Measurements from ENCODE around the gene TMEM156. TPM values are rescaled to one million over a fixed set of nuclear protein-coding genes. Genes with fewer than 3 reads are reported as not detected.
"Not testable (repeated sequence)": the region's sequence is repeated elsewhere in the genome, so short reads cannot be mapped to it uniquely, and the experiment has no call there.

TMEM156 gene
- total RNA-seq, 3 donors from 2014 or later = 0.32 to 7.5 (median 1.0) TPM

DNA sequence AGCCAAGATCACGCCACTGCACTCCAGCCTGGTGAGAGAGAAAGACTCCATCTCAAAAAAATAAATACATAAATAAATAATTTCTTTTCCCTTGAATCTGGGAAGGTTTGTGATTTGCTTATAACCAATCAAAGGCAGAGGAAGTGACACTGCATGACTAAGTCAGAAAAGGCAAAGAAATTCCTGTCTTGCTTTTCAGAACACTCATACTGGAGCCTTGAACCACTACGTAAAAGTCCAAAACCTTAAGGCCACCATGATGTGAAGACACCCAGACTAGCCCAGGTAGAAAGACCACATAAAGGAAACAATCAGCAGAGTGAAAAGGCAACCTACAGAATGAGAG, 36.6 kb downstream of the TMEM156 start:
- DNase-seq (ENCODE audit: low spot score in 2 of 2) = no peak
- no peaks in the 10 kb centered on the region for H3K27me3 ChIP-seq
- H3K4me3 ChIP-seq = no peak overlapping the region
- H3K36me3 ChIP-seq = no peaks in the 10 kb centered on the region
- intact Hi-C loops (cut with DNase I; ENCODE audit: low total_unique reads) = no loop called here
- no peaks in the 10 kb centered on the region for H3K4me1 ChIP-seq
- peaks cover 0 to 6% of the 10 kb centered on the region in 2 donors for H3K9me3 ChIP-seq
- no peak overlapping the region for H3K27ac ChIP-seq
- TF ChIP-seq POLR2AphosphoS5 (IDR thresholded peaks at IDR 0.05) (no peak), POLR2A (IDR thresholded peaks at IDR 0.05) (no peak)
- TF ChIP-seq, protein P1, sequence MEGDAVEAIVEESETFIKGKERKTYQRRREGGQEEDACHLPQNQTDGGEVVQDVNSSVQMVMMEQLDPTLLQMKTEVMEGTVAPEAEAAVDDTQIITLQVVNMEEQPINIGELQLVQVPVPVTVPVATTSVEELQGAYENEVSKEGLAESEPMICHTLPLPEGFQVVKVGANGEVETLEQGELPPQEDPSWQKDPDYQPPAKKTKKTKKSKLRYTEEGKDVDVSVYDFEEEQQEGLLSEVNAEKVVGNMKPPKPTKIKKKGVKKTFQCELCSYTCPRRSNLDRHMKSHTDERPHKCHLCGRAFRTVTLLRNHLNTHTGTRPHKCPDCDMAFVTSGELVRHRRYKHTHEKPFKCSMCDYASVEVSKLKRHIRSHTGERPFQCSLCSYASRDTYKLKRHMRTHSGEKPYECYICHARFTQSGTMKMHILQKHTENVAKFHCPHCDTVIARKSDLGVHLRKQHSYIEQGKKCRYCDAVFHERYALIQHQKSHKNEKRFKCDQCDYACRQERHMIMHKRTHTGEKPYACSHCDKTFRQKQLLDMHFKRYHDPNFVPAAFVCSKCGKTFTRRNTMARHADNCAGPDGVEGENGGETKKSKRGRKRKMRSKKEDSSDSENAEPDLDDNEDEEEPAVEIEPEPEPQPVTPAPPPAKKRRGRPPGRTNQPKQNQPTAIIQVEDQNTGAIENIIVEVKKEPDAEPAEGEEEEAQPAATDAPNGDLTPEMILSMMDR (IDR thresholded peaks at IDR 0.05) = no peak

- TF ChIP-seq POLR2AphosphoS5 (IDR thresholded peaks at IDR 0.05) (no peak), POLR2A (IDR thresholded peaks at IDR 0.05) (no peak)
- TF ChIP-seq, protein P1 (IDR thresholded peaks at IDR 0.05) = no peak
- Histone ChIP-seq H3K4me1 (no peaks in the 10 kb centered on the region), H3K27me3 (no peaks in the 10 kb centered on the region), H3K36me3 (no peaks in the 10 kb centered on the region), H3K4me3 (no peak overlapping the region), H3K9me3 (no peaks in the 10 kb centered on the region), H3K27ac (no peak overlapping the region)
- intact Hi-C loops (cut with DNase I; ENCODE audit: low total_unique reads) = no loop called here
- no peak for DNase-seq (ENCODE audit: low spot score in 2 of 2)
Measured at GRCh38 chr4:38994135-38994534, 38.1 kb downstream of the TMEM156 start.

GRCh38 chr4:38993683-38994082, 38.5 kb downstream of the TMEM156 start:
- Histone ChIP-seq H3K27me3 (no peaks in the 10 kb centered on the region), H3K4me1 (no peaks in the 10 kb centered on the region), H3K27ac (no peak overlapping the region), H3K36me3 (no peaks in the 10 kb centered on the region), H3K4me3 (no peak overlapping the region), H3K9me3 (no peaks in the 10 kb centered on the region)
- intact Hi-C loops (cut with DNase I; ENCODE audit: low total_unique reads) = no loop called here
- TF ChIP-seq POLR2A (IDR thresholded peaks at IDR 0.05) (no peak), POLR2AphosphoS5 (IDR thresholded peaks at IDR 0.05) (no peak)
- TF ChIP-seq, protein P1 (IDR thresholded peaks at IDR 0.05) = no peak
- no peak for DNase-seq (ENCODE audit: low spot score in 2 of 2)

GRCh38 chr4:38990241-38990640, 42.0 kb downstream of the TMEM156 start:
- intact Hi-C loops (cut with DNase I; ENCODE audit: low total_unique reads) = no loop called here
- H3K9me3 ChIP-seq = no peaks in the 10 kb centered on the region
- TF ChIP-seq POLR2A (IDR thresholded peaks at IDR 0.05) = no peak
- TF ChIP-seq POLR2AphosphoS5 (IDR thresholded peaks at IDR 0.05) = no peak
- TF ChIP-seq, protein P1 (IDR thresholded peaks at IDR 0.05) = no peak
- no peak overlapping the region for H3K27ac ChIP-seq
- H3K27me3 ChIP-seq = no peaks in the 10 kb centered on the region
- H3K4me1 ChIP-seq = no peaks in the 10 kb centered on the region
- no peaks in the 10 kb centered on the region for H3K36me3 ChIP-seq
- DNase-seq (ENCODE audit: low spot score in 2 of 2) = no peak
- no peak overlapping the region for H3K4me3 ChIP-seq

DNA sequence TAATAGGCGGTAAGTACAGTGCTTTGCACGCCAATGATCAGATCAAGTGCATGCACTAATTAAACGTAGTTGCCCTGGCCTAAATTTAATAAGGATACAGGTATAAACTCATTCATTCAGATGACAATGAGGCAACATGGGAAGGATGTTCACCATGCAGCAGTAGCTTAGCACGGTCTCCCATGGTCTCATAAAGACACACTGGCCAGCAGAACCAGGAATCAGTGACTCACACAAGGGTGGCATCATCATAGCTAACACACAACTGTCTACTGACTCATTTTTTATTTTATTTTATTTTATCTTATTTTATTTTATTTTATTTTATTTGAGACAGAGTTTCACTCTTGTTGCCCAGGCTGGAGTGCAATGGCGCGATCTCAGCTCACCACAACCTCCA, 42.7 kb downstream of the TMEM156 start:
- TF ChIP-seq POLR2A (IDR thresholded peaks at IDR 0.05) (no peak), POLR2AphosphoS5 (IDR thresholded peaks at IDR 0.05) (no peak)
- TF ChIP-seq, protein P1 (IDR thresholded peaks at IDR 0.05) = no peak
- no peak overlapping the region for H3K27ac ChIP-seq
- intact Hi-C loops (cut with DNase I; ENCODE audit: low total_unique reads) = no loop called here
- H3K4me3 ChIP-seq = no peak overlapping the region
- H3K4me1 ChIP-seq = no peaks in the 10 kb centered on the region
- H3K9me3 ChIP-seq = no peaks in the 10 kb centered on the region
- no peaks in the 10 kb centered on the region for H3K27me3 ChIP-seq
- no peak for DNase-seq (ENCODE audit: low spot score in 2 of 2)
- no peaks in the 10 kb centered on the region for H3K36me3 ChIP-seq

DNA sequence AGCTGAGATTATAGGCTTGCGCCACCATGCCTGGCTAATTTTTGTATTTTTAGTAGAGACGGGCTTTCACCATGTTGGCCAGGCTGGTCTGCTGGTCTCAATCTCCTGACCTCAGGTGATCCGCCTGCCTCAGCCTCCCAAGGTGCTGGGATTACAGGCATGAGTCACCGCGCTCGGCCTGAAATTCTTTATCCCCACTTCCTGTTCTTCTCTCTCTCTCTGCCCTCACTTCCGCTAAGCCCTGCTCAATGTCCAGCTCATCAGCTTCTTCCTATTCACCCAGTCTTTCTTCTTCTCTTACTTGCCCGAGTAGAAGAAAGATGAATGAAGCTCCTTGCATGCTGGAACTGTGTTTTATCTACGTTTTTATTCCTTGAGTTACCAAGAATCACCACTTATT, 43.9 kb downstream of the TMEM156 start:
- H3K4me1 ChIP-seq; H3K9me3 ChIP-seq; intact Hi-C loops (cut with DNase I; ENCODE audit: low total_unique reads); DNase-seq (ENCODE audit: low spot score in 2 of 2); H3K4me3 ChIP-seq; H3K36me3 ChIP-seq; H3K27ac ChIP-seq; H3K27me3 ChIP-seq: not testable (repeated sequence)

Measured in breast epithelium (tissue), 4 donors.